ENCODE data around the gene TRIM69. TPM values are rescaled to one million over a fixed set of nuclear protein-coding genes. Genes with fewer than 3 reads are reported as not detected.

The TRIM69 gene
- total and polyA plus RNA-seq, 2 of the 4 experiments (the other 2 are of a cell fraction): 5.3 to 7.7 TPM

GRCh38 chr15:44711096-44711742, 25.1 kb upstream of the TRIM69 start, which contains the start of the genes B2M and PATL2:
Gene B2M, plus strand, starts transcription at chr15:44711517. Its CDS starts 30 bp downstream, at chr15:44711547.
Gene PATL2, minus strand, starts transcription at chr15:44711323. Its CDS starts 34,833 bp downstream, at chr15:44676490.
- Histone ChIP-seq H2AK5ac (ENCODE audit: low read depth, low read length) (peak within 1 kb of the TSS; percentile 90), H3K4me2 (ENCODE audit: low read depth, low read length) (peak within 1 kb of the TSS; percentile 86), H2BK5ac (ENCODE audit: low read depth, low read length, poor library complexity, severe bottlenecking) (peak within 1 kb of the TSS; percentile 88), H2BK20ac (ENCODE audit: low read depth, low read length) (no peak within 1 kb of the TSS), H4K20me1 (ENCODE audit: insufficient read depth, low read length) (peaks cover 43% of the 10 kb centered on the region), H2BK15ac (ENCODE audit: low read depth, low read length) (no peak within 1 kb of the TSS; the same call in 2 of the 3 replicates), H3K27ac (ENCODE audit: insufficient read depth, low read length) (peak within 1 kb of the TSS; percentile 87), H3K9me1 (ENCODE audit: insufficient read depth, low read length) (no peaks in the 10 kb centered on the region; the same call in 1 of the 2 replicates), H3K79me1 (ENCODE audit: low read depth in 1 of 2, low read length in 2 of 2) (peaks cover 18 to 38% of the 10 kb centered on the region in 2 experiments; a peak in 3 of 4 replicates), H4K8ac (ENCODE audit: low read depth in 2 of 2, low read length in 2 of 2) (peak within 1 kb of the TSS; percentile 7 to 84), H2AFZ (replicated peaks; ENCODE audit: low read length, poor library complexity) (peak within 1 kb of the TSS; percentile 98), H3K23ac (ENCODE audit: low read depth, low read length) (peak within 1 kb of the TSS; percentile 98), H3K4me1 (ENCODE audit: control insufficient read depth, insufficient read depth, low read length) (0 out of 2 replicates have a peak, but pooled peaks cover 2% of the 10 kb centered on the region), H3K4ac (ENCODE audit: low read depth, low read length) (peak within 1 kb of the TSS; percentile 94), H3K56ac (ENCODE audit: extremely low read depth, insufficient read depth, low read length) (peak within 1 kb of the TSS; percentile 96), H3K18ac (ENCODE audit: low read depth, low read length) (peak within 1 kb of the TSS; percentile 77), H3K4me3 (ENCODE audit: insufficient read depth, low read depth, low read length) (peak within 1 kb of the TSS; percentile 83), H3K9ac (ENCODE audit: low read depth, low read length) (peak within 1 kb of the TSS; percentile 87), H2AK9ac (replicated peaks; ENCODE audit: low read depth, low read length, poor library complexity) (peak within 1 kb of the TSS; percentile 99), H4K5ac (ENCODE audit: low read depth, low read length) (peak within 1 kb of the TSS; percentile 26), H3K14ac (replicated peaks; ENCODE audit: low read depth, low read length) (peak within 1 kb of the TSS; percentile 95), H2BK120ac (ENCODE audit: low read depth, low read length) (peak within 1 kb of the TSS; percentile 35), H3K36me3 (ENCODE audit: control insufficient read depth, insufficient read depth, low read length) (peaks cover 6% of the 10 kb centered on the region), H3K27me3 (ENCODE audit: control insufficient read depth, insufficient read depth, low read length) (no peaks in the 10 kb centered on the region), H4K91ac (ENCODE audit: insufficient read depth, low read depth, low read length) (peak within 1 kb of the TSS; percentile 89), H3K9me3 (ENCODE audit: control insufficient read depth, insufficient read depth, low read length) (no peaks in the 10 kb centered on the region)
- intact Hi-C loops (cut with micrococcal nuclease) (loop anchor here (1.0 kb wide), 2 partner anchors 17 to 48 kb away; partner anchors contain the start of gene SPG11), in situ Hi-C loops (cut with MboI; ENCODE audit: low sequenced_read_pairs) (no loop called here), dilution Hi-C loops (cut with HindIII; ENCODE audit: low sequenced_read_pairs, unreplicated experiment) (no loop called here)
- ChIA-PET POLR2A (ENCODE audit: unreplicated experiment) (interaction anchor here (0.6 to 1.0 kb wide), 3 partner anchors 15 to 476 kb away, joined by 3 to 5 read pairs (median 4); partner anchors contain the start of gene SHF), CTCF (interaction anchor here (0.8 to 1.7 kb wide), 6 partner anchors 18 to 75 kb away, joined by 3 to 10 read pairs (median 5); partner anchors contain the start of gene SPG11)
- DNase-seq (peak; percentile 96), ATAC-seq (ENCODE audit: low read depth) (peak; percentile 95)
- WGBS, 2 experiments (ENCODE audit: extremely low coverage in 2 of 2, insufficient read length in 1 of 2): 0% methylated on average over 10 of the region's 37 CpGs; no CpG with 5 or more reads in 1 of the 2 experiments
- BruUV-seq (replicated peaks): no TSS peak
- TF ChIP-seq FOS (IDR thresholded peaks at IDR 0.05; ENCODE audit: low read depth, low read length) (peak; percentile 52; the same call in 1 of the 2 replicates), SMC3 (IDR thresholded peaks at IDR 0.05; ENCODE audit: low read depth, low read length) (peak; percentile 18; the same call in 1 of the 2 replicates), POLR2A (IDR thresholded peaks at IDR 0.05; ENCODE audit: low read depth, low read length) (peak; percentile 100), RFX5 (IDR thresholded peaks at IDR 0.05; ENCODE audit: low read depth, low read length) (peak; percentile 99), MAZ (IDR thresholded peaks at IDR 0.05; ENCODE audit: borderline replicate concordance, low read depth, low read length) (no peak; the same call in 1 of the 2 replicates), BHLHE40 (IDR thresholded peaks at IDR 0.05; ENCODE audit: low read depth, low read length) (peak; percentile 88), CTCF (conservative IDR thresholded peaks at IDR 0.05; ENCODE audit: low read depth, low read length) (0 out of 2 replicates have a peak, but pooled peaks have one; percentile 6), MAFK (IDR thresholded peaks at IDR 0.05; ENCODE audit: low read depth, low read length) (no peak), MXI1 (IDR thresholded peaks at IDR 0.05; ENCODE audit: borderline replicate concordance, low read depth, low read length) (peak; percentile 73; the same call in 1 of the 2 replicates)

Measured in IMR-90 (cell line).